GM21390 (cell line): ENCODE data around the gene OCRL.

Source experiments
- ATAC-seq: cut with Tn5 transposase; IDR thresholded peaks from one replicate; pipeline ENCODE4 v1.9.1; 2021; ENCODE audit not compliant: unreplicated experiment

OCRL gene

DNA sequence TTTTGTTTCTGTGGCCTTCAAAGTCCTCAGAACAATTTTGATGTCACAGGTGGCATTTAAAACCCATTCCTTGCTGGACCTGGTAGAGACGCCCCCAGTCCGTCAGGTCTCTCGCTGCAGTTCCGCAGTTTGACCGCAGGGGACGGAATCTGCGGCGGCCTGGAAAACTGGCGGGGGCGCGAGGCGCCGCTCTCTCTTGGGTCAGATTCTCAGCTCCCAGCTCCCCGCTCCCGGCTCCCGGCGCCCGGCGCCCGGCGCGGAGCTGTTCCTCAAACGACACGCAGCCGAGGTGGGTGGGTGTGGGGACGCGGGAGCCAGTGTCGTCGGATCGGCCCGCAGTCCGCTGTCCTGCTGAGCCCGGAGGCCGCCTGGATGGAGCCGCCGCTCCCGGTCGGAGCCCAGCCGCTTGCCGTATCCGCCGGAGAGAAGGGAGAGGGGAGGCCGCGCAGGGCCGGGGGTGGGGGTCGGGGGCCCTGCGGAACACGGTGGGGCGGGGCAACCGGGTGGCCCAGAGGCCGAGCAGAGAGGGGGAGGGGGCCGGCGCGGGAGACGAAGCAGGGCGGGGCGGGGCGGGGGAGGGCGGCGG is at the start of gene OCRL:
OCRL (plus strand) TSS at position 192 of the 586 bp plus-strand sequence; CDS start at position 373, 181 bp downstream.
- ATAC-seq, result peak; percentile 99

DNA sequence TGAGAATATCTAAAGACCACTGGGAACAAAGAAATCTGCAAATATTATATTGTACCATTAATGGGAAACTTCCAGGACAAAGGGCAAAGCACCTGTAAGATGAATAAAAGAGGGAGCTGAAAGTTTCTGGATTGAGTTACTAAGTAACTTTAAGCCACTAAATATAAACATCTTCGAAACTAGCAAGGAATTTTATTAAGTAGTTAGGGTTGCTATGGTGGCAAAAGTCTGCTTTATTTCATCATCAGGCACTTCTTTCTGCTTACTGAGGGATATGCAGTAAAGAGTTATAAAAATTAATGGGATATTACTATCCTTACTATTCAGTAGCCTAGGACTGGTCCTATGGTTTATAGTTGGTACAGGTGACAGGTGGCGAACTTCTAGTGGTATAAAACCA is 49.7 kb upstream of the OCRL start:
- ATAC-seq, result no peak

DNA sequence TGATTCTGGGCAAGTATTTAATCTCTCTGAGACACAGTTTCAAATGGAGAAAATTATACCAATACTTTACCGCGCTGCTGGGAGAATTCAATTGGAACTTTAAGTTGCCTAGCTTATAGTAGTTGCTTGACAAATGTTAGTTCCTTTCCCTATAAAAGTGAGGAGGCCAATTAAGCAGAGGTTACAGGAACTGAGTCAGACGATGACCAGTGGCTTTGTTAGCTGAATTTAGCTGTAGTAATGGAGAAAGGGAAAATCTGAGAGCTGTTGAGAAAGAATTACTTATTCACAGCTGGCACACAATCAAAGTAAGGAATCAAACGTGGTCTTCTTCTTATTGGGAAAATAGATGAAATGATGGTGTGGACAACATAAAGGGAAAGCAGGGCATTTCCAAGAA is 46.4 kb upstream of the OCRL start:
- ATAC-seq, result no peak

DNA sequence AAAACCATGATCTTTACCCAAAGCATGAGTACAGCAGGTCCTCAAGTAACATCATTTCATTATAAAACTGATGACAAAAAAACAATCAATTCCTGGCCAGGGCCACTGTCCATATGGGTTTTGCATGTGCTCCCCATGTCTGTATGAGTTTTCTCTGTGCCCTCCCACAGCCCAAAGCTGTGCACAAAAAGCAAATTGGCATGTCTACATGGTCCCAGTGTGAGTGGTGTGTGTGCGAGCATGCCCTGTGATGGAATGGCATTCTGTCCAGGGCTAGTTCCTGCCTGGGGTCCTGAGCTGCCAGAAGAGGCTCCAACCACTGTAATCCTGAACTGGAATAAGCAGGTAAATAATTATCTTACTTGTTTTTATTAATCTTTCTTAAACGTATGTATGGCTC is 45.2 kb upstream of the OCRL start:
- ATAC-seq, result no peak

DNA sequence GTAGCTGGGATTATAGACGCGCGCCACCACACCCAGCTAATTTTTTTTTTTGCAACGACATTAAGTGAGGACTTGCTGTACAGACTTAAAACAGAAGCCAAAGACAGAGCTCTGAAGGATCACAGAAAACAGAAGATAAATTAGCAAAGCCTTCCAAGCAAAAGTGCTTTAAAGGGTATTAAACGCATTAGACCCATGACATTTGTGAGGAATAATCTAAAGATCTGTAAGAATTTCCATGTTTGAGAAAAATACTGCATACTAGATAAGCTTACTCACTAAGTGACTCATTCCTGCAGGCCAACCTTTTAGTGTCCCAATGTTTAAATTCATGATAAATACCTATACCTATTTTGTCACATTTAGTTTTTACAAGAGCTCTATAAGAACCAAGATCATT is 44.2 kb upstream of the OCRL start:
- ATAC-seq, result no peak

DNA sequence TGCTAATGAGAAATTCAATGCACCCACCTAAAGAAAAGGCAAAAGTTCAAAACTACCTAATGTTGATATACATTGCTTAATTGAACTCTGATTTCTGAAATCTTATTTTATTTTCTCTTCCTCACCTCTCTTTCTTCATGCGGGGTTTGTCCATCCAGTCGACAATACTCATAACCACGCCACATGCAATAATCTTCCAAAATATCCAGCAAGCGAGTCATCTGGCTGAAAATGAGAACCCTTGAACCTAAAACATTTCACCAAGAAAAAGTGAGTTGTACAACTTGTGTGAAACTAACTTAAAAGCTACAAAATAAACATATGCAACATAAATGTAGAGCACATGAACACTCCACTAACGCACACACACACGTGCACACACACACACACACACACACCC is 43.4 kb upstream of the OCRL start:
- no peak for ATAC-seq

DNA sequence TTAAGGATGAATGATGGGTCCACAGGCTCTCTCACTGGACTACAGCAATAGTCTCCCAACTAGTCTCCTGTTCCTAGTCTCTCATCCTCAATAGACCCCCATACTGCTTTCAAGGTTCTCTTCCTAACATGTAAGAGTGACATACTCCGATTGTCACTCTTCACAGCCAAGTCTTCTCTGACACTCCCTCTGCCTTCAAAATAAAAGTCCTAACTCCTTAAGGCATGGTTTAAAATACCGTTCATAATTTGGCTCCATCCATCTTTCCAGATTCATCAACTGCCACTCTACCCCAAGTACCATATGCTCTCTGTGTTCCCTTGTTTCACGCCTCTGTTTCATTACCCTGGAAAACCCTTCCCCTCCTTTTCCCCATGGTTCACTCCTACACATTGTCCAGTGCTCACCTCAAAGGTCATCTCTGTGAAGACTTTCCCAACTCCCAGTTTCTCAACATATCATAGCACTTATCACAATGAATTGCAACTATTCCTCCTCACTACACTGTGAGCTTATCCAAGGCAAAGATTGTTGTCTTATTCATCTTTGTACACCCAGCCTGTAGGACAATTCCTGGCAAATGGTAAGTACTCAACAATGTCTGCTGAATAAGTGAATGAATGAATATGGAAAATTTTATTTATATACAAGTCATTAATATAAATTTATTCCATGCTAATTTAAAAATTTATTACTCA is 42.8 kb upstream of the OCRL start:
- no peak for ATAC-seq

DNA sequence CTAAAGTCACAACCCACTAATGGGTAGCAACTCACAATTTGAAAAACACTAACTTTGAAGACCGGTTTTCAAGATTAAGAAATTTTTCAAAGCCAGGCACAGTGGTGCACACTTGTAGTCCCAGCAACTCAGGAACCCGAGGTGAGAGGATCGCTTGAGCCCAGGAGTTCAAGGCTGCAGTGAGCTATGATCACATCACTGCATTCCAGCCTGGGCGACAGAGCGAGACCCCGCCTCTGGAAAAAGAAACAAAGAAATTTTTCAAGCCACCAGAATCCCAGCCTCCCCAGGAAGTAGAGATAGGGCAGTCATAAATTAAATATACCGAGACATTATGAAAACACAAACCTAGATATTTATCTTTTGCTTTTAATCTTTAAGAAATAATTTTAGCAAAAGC is 29.7 kb upstream of the OCRL start:
- no peak for ATAC-seq

DNA sequence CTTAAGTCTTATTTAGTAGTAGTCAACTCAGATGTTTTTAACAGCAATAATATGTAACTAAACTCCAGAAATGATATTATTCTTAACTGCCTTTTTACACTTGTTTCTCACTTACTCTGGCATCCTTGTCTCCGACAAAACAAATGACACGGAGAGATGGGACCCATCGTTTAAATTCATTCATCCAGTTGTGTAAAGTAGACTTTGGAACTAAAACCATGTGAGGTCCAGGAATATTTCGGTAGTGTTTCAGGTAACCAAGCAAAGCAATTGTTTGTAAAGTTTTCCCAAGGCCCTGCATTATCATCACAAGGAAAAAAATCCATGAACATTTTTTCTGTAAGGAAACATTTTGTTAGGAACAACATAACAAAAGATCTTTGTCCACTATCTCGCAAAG is 28.4 kb upstream of the OCRL start:
- ATAC-seq, result no peak

DNA sequence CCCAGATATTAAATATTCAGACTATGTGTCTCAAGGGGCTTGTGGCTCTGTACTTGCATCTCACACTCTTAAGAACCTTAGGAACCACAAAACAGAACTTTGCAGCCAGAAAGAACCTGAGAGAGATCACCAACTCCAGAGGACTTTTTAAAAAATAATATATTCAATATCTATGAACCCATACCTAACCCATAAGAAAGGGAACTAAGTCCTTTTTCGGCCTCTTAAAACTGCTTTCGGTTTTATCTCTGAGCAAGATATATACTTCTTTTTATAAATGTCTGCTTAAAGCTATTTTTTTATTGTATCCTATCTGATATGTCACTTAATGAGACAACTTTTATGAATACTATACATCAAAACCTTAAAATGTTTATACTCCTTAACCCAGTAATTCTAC is 27.6 kb upstream of the OCRL start:
- no peak for ATAC-seq

DNA sequence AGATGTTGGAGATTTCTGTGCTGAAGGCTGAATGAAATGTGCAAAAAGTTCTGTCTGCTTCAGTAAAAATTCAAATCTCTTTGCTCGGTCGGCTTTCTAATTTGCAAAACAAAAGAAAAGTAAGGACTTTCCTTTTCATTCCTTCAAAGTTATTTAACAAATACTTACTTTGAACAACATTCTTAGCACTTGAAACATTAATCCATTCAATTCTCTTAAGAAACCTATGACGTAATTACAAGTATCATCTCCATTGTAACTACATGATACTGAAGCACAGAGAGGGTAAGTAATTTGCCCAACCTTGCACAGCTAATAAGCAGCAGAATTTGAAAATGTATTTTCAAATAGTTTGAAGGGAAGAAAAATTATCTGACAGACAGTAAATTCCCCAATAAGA is 23.7 kb upstream of the OCRL start:
- no peak for ATAC-seq

DNA sequence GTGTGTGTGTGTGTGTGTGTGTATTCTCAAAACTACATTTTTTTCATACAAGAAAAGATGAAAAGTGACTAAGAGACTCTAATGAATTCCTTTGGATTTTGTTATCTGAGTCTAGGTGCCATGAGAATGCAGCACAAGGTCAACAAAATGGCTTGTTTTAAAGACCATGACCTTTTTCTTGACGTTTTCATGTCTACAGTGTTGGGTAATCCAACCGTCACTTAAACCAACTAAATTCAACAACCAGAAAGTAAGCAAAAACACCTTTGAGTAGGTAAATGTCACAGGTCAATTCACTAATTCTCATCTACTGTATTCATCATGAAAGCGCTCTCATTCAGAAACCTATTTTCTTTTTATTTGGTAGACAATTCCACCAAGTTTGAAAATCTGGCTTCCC is 19.9 kb upstream of the OCRL start:
- no peak for ATAC-seq

DNA sequence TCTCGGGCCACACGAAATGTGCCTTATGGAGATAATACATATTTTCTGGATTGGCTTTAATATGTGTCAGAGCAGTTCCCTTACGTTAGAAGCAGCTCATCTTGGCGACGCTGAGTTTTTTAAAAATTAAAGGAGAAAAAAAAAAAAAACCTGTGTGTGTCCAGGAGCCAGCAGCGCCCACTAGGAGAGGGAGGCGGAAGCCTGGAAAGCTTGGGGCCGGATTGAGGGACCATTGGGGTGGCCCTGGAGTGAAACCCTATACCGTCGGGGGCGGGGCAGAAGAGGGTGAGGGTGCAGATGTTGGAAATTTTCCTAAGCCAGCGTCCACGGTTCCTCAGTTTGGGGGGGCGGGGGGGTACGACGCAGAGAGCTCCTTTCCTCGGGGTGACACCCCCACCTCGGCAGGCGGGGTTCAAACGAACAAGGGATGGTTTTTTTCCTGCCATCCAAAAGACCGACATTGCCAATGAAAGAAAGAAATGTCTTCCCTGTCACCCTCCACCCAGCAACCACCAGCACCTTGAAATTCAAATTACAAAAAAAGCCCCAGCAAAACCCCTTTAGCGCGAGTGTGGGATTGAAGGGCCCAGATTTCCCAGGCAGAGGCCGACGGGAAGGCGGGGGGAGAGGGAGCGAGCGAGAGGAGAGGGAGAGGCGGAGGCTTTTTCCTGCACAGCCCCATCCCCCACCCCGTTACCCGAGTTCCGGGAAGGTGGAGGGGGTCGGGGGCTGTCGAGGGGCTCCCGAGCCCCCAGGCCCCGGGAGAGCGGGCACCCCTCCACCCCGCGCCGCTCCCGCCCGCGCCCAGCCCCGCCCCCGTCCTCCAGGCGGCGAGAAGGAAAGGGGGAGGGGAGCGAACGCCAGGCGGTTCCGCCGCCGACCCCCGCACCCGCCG is 17.6 kb upstream of the OCRL start:
- ATAC-seq, result no peak

DNA sequence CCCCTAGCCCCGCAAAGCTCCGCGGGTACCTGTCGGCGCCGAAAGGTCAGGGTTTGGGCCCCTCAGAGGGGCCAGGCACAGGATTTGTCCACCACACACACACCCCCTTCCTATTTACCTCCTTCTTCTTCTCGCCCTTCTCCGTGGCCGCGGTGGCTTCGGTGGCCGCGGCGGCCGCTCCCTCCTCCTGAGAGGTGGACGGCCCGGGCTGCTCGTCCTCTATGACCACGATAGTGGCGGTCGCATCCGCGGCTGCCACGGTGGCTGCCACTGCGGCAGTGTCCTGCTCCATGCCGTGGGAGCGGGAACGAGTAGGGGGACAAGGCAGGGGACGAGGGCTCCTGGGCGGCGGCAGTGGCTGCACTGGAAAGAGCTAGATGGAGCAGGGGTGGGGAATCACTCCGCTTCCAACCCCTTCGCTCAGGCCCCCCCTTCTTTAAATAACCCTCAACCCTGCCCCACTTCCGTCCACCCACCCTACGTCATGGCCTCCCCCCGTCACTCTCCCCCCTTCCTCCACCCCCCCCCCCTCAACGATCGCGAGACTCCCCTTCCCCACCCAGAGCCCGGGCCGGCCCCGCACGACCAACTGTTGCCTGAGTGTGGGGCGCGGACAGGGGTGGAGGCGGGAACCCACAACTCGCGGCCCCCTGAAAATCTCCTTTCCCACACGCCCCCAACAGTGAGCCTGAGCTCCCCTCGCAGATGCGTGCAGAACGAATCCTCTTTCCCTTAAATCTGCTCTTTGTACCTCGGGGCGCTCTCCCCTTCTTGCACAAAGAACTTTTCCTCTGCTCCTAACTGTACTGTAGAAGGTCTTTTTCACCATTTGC is 16.8 kb upstream of the OCRL start, which contains the start of gene SMARCA1:
SMARCA1 (minus strand) TSS at position 412 of the 833 bp plus-strand sequence; CDS start at position 292, 120 bp downstream.
- no peak for ATAC-seq

DNA sequence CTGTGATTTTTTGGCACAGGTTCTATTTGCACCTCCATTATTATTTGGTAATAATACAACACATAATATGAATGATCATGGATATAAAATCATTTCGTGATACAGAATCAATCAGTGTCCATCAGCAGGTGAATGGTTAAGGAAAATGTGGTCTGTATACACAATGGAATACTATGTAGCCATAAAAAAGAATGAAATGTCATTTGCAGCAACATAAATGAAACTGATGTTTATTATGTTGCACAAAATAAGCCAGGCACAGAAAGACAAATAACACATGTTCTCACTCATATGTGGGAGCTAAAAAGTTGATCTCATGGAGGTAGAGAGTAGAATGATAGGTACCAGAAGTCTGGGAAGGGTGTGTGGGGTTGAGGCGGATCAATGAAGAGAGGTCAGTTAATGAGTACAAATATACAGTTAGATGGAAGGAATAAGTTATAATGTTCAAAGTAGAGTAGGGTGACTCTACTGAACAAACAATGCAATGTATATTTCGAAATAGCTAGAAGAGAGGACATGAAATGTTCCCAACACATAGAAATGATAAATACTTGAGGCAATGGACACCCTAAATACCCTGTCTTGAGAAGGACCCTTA is 15.7 kb upstream of the OCRL start:
- ATAC-seq, result no peak

DNA sequence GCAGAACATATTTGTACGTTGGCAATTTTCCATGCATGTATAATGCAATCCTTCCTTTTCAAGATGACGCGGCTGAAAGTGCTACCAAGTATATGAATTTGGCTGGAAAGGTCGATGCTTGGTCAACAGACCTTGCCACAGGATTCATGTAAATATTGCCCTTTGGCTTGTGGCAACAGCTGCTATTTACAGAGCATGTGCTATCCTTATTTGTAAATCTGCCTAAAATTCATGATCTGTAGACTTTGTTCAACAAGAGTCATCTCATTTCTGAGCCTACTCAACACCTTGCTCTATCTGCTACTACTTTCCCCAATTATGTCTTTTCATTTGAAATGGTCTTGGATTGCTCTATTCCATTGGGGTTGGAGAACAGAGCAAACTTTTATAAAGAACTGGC is 14.9 kb upstream of the OCRL start:
- no peak for ATAC-seq

DNA sequence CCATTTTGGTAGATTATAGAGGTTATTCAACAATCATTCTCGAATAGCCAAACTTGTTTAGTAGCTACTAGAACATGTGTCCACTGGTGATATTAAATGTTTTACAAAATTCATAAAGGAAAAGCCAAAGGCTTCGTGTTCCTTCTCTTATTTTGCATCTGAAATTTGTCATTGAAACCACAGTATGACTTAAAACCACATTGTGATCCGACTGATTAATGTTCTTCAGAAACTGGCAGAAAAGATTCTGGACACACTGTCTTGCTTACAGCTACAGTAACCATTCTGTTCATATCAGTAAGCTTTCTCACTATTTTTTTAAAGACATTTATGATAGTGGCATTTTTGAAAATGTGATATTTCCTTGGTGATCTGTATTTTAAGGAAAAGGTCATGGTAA is 14.2 kb upstream of the OCRL start:
- ATAC-seq, result no peak

DNA sequence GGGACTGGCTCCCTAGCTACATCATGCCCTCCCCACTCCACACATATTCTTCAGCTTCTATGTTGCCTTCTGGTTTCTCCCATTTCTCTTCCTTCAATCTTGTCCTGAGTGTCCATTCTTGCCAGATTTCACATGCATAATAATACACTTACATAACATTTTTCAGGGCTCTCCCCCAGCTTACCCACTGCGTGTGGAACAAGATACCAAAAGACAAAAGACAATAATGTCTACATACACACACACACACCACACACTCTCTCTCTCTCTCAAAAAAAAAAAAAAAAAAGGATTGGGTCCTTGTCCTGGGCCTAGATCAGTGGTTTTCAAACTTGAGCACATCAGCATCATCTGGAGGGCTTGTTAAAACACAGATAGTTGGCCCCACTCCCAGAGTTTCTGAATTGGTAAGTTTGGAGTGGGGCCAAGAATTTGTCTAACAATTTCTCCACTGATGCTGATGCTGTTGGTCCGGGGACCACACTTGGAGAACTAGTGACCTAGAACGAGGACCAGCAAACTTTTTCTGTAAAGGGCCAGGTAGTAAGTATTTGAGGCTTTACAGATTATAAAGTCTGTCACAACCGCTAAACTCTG is 10.3 kb upstream of the OCRL start:
- ATAC-seq, result no peak

DNA sequence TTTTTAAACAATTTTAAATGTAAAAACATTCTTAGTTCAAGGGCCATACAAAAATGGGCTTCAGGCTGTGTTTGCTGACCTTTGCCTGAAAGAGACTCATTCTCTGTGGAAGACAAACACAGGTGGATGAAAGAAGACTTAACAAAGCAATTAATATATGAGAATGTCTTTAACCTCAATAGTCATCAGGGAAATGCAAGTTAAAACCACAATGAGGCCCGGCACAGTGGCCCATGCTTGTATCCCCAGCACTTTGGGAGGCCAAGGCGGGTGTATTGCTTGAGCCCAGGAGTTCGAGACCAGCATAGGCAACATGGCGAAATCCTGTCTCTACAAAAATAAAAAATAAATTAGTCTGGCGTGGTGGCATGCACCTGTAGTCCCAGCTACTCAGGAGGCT is 9.6 kb upstream of the OCRL start:
- ATAC-seq, result no peak

DNA sequence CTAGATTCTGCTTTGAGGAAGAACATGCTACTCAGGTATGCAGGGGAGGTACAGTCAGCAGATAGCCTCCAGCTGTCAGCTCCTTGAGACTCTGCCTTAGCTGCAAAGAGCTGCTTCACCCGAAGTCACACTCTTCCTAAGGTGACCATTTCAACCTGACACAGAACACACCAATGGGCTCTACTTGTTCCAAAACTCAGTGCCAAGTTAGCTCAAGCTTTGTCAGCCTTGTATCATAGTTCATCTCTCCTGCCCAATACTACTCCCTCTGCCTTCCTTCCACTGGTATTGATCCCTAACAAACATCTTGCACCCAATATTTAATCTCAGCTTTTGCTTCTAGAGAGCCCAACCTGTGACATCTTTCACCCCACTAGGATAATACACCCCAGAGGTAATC is 8.9 kb upstream of the OCRL start:
- ATAC-seq, result no peak
